Chondrocyte (in vitro differentiated cells): ENCODE measurements around the gene PSMD12. TPM values are rescaled to one million over a fixed set of nuclear protein-coding genes. Genes with fewer than 3 reads are reported as not detected.
"Not testable (repeated sequence)": the region's sequence is repeated elsewhere in the genome, so short reads cannot be mapped to it uniquely, and the experiment has no call there.

Source experiments
- DNase-seq: peaks from one replicate; pipeline ENCODE4 v3.0.0; 2021; ENCODE audit warnings: mixed read lengths, low spot score
- H3K27ac Mint-ChIP-seq: one replicate; pipeline ENCODE4 v1.8.0; 2021; ENCODE audit warnings: mild to moderate bottlenecking, moderate library complexity, mixed read lengths; ENCODE audit not compliant: unreplicated experiment
- H3K27me3 Mint-ChIP-seq: 2 replicates; pipeline ENCODE4 v1.8.0; 2021; ENCODE audit warnings: low read depth, mixed read lengths
- H3K36me3 Mint-ChIP-seq: 2 replicates; pipeline ENCODE4 v1.8.0; 2021; ENCODE audit warnings: low read depth, mixed read lengths
- H3K4me1 Mint-ChIP-seq: 2 replicates; pipeline ENCODE4 v1.8.0; 2021; ENCODE audit warnings: low read depth, mild to moderate bottlenecking, mixed read lengths
- H3K4me3 Mint-ChIP-seq: one replicate; pipeline ENCODE4 v1.8.0; 2021; ENCODE audit warnings: mild to moderate bottlenecking, moderate library complexity, mixed read lengths; ENCODE audit not compliant: unreplicated experiment
- H3K9me3 Mint-ChIP-seq: 2 replicates; pipeline ENCODE4 v1.8.0; 2021; ENCODE audit warnings: low read depth, mixed read lengths
- total RNA-seq: library from RNA; stranded (reverse); gene quantifications from 3 replicates; pipeline ENCODE4 v1.2.1, GENCODE V29; 2021
- TF ChIP-seq, protein P1 (sequence below): fragments of 200-600 bp; sonication (generic); IDR thresholded peaks from 2 replicates; pipeline ENCODE4 v1.5.0; 2021; ENCODE audit warnings: antibody characterized with exemption, mild to moderate bottlenecking, moderate library complexity

Gene PSMD12
- total RNA-seq, 1 donor from 2014 or later: 44.2 TPM

- TF ChIP-seq, protein P1, sequence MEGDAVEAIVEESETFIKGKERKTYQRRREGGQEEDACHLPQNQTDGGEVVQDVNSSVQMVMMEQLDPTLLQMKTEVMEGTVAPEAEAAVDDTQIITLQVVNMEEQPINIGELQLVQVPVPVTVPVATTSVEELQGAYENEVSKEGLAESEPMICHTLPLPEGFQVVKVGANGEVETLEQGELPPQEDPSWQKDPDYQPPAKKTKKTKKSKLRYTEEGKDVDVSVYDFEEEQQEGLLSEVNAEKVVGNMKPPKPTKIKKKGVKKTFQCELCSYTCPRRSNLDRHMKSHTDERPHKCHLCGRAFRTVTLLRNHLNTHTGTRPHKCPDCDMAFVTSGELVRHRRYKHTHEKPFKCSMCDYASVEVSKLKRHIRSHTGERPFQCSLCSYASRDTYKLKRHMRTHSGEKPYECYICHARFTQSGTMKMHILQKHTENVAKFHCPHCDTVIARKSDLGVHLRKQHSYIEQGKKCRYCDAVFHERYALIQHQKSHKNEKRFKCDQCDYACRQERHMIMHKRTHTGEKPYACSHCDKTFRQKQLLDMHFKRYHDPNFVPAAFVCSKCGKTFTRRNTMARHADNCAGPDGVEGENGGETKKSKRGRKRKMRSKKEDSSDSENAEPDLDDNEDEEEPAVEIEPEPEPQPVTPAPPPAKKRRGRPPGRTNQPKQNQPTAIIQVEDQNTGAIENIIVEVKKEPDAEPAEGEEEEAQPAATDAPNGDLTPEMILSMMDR: no peak
- peaks cover 3% of the 10 kb centered on the region for H3K36me3 Mint-ChIP-seq
- H3K27ac Mint-ChIP-seq: no peak overlapping the region
- DNase-seq: no peak
- H3K4me1 Mint-ChIP-seq: no peaks in the 10 kb centered on the region
- H3K9me3 Mint-ChIP-seq: peaks cover 10% of the 10 kb centered on the region
- no peak overlapping the region for H3K4me3 Mint-ChIP-seq
- H3K27me3 Mint-ChIP-seq: no peaks in the 10 kb centered on the region
These were observed 46.6 kb upstream of the PSMD12 start for GRCh38 chr17:67412941-67413340.

- Mint-ChIP-seq H3K4me3 (no peak overlapping the region), H3K27me3 (no peaks in the 10 kb centered on the region), H3K9me3 (peaks cover 10% of the 10 kb centered on the region), H3K27ac (no peak overlapping the region), H3K36me3 (peaks cover 3% of the 10 kb centered on the region), H3K4me1 (no peaks in the 10 kb centered on the region)
- TF ChIP-seq, protein P1: no peak
- no peak for DNase-seq
These were observed 45.7 kb upstream of the PSMD12 start for GRCh38 chr17:67412032-67412431.

- H3K27me3 Mint-ChIP-seq: no peaks in the 10 kb centered on the region
- no peaks in the 10 kb centered on the region for H3K4me1 Mint-ChIP-seq
- no peak overlapping the region for H3K4me3 Mint-ChIP-seq
- DNase-seq: no peak
- peaks cover 3% of the 10 kb centered on the region for H3K36me3 Mint-ChIP-seq
- H3K27ac Mint-ChIP-seq: no peak overlapping the region
- H3K9me3 Mint-ChIP-seq: peaks cover 10% of the 10 kb centered on the region
- TF ChIP-seq, protein P1: no peak
These were observed 45.0 kb upstream of the PSMD12 start for GRCh38 chr17:67411397-67411796.

- H3K36me3 Mint-ChIP-seq, H3K9me3 Mint-ChIP-seq, H3K4me1 Mint-ChIP-seq, H3K27ac Mint-ChIP-seq, H3K27me3 Mint-ChIP-seq, DNase-seq, H3K4me3 Mint-ChIP-seq: not testable (repeated sequence)
These were observed 42.1 kb upstream of the PSMD12 start for GRCh38 chr17:67408455-67408830.

- DNase-seq: no peak
- peaks cover 13% of the 10 kb centered on the region for H3K4me1 Mint-ChIP-seq
- H3K36me3 Mint-ChIP-seq: peaks cover 1% of the 10 kb centered on the region
- no peak overlapping the region for H3K4me3 Mint-ChIP-seq
- TF ChIP-seq, protein P1: no peak
- H3K9me3 Mint-ChIP-seq: no peaks in the 10 kb centered on the region
- no peak overlapping the region for H3K27ac Mint-ChIP-seq
- H3K27me3 Mint-ChIP-seq: no peaks in the 10 kb centered on the region
These were observed 37.1 kb upstream of the PSMD12 start for GRCh38 chr17:67403483-67403882.

DNA sequence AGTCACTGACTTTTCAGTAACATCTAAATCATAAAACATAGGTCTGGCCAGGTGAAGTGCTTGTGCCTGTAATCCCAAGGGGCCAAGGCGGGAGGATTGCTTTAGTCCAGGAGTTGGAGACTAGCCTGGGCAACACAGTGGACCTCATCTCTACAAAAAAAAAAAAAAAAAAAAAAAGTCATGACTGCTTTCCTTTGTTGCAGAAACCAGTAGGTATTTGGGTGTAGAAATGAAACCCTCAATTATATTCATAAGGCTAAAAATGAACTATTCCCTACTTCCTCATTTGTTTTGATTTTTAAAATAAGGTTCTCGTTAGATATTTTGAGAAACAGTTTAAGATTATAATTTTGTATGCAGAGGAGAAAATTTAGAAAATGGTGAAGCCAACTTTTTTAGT is 36.7 kb upstream of the PSMD12 start:
- TF ChIP-seq, protein P1: no peak
- Mint-ChIP-seq H3K4me1 (peaks cover 13% of the 10 kb centered on the region), H3K27me3 (no peaks in the 10 kb centered on the region), H3K27ac (no peak overlapping the region), H3K36me3 (peaks cover 1% of the 10 kb centered on the region), H3K4me3 (no peak overlapping the region), H3K9me3 (no peaks in the 10 kb centered on the region)
- no peak for DNase-seq
